Pancreas (tissue), 10 donors: Measurements from ENCODE around the gene HSD11B1L. TPM values are rescaled to one million over a fixed set of nuclear protein-coding genes. Genes with fewer than 3 reads are reported as not detected.

Source experiments
- ATAC-seq, 4 donors: fragments of 200-7000 bp; cut with Tn5 transposase; one replicate each; pipeline versions ENCODE4 v1.8.0 to v1.9.1; 2020; ENCODE audit warnings: mild to moderate bottlenecking in 4 of 4, moderate library complexity in 4 of 4
- DNase-seq, 6 donors: peaks; one replicate each; pipeline ENCODE4 v3.0.0-alpha.2; 2020
- FAIRE-seq: peaks from 2 replicates; lab custom pipeline; 2012; peaks lifted over from hg19 to GRCh38; lab: Jason Lieb, UNC
- H3K27ac ChIP-seq, 4 donors: fragments of 200-600 bp; sonication (generic); 1 replicate in 3 of 4; 2 replicates in 1 of 4; pipeline versions ENCODE4 v1.5.0 to v1.8.0; 2020
- H3K27me3 ChIP-seq, 4 donors: fragments of 200-600 bp; one replicate each; pipeline ENCODE4 v1.8.0; 2021
- H3K36me3 ChIP-seq, 3 donors: fragments of 200-600 bp; sonication (generic) in 1 of 3; one replicate each; pipeline versions ENCODE4 v1.5.0 to v1.8.0; 2020 to 2021
- H3K4me1 ChIP-seq, 3 donors: fragments of 200-600 bp; one replicate each; pipeline ENCODE4 v1.8.0; 2021
- H3K4me3 ChIP-seq, 4 donors: fragments of 200-600 bp; sonication (generic) in 2 of 4; one replicate each; pipeline versions ENCODE4 v1.5.0 to v1.8.0; 2020 to 2021
- H3K9me3 ChIP-seq, 4 donors: fragments of 200-600 bp; one replicate each; pipeline ENCODE4 v1.8.0; 2021
- WGBS, 2 donors: extraction: QIAGEN DNeasy Blood & Tissue Kit; methylation state at CpG; one replicate each; pipeline ENCODE4 v1.1.7; 2013; 5-methylcytosine and 5-hydroxymethylcytosine counted together
- intact Hi-C, 3 donors: fragments of 100-400 bp; cut with DNase I; formaldehyde crosslinking; loops; one replicate each; pipeline versions ENCODE4 v1.11.1 to v1.14.2; 2022
- polyA plus RNA-seq, 2 donors: library from polyadenylated mRNA; stranded (reverse); fragments of 200-250 nt; gene quantifications; one replicate each; pipeline ENCODE4 v1.2.3, GENCODE V29; 2013
- total RNA-seq, 6 donors: library from RNA; stranded (reverse); fragmentation: NEBNext Ultra II Directional in 4 of 6; extraction: Animal tissue kit (Norgen Biotek cat#: 25700) in 4 of 6; gene quantifications; one replicate each; pipeline versions ENCODE4 v1.2.1 to v1.2.4, GENCODE V29; 2021 to 2023
- TF ChIP-seq, protein P1 (sequence below), 4 donors: fragments of 200-600 bp; sonication (generic) in 3 of 4; IDR thresholded peaks; one replicate each; pipeline versions ENCODE4 v1.5.0 to v1.8.0; 2021; ENCODE audit warnings: antibody characterized with exemption in 4 of 4
- donor health status: healthy with polysubstance abuse.
- donor health status: DM: no; HTN: no; CAD: no; lungs with moderate emphysema.
- donor health status: DM: no; HTN: no; CAD: no.
- donor health status: control.
- donor health status: control.
- donor health status: Bipolar disorder and iron deficiency.
- donor health status: DM: yes; HTN: yes; CAD: no.
- donor health status: DM: no; HTN: no; CAD: no.
- donor health status: DM: no; HTN: no; CAD: no.
- donor health status: DM: yes; HTN: yes; CAD: no.

Gene HSD11B1L
- total and polyA plus RNA-seq, 8 donors = 2.1 to 16.9 (median 3.9) TPM

DNA sequence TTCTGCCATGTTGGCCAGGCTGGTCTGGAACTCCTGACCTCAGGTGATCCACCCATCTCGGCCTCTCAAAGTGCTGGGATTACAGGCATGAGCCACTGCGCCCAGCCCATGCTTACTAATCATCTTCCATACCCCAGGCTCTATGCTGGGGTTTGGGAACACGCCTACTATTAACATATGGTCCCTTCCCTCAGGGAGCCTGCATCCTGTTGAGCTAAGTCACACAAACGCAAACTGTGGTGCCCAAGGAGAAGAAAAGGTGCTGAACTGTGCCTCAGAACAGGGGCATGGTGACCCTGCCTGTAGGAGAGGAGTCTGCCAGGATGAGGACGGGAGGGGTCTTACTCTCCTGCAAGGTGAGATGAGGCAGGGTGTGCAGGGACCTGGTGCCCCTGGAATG lies 6.1 kb upstream of the HSD11B1L start:
- 82 to 89% methylated on average over 5 of the region's 5 CpGs for WGBS, 2 donors
- Histone ChIP-seq H3K4me1 (no peaks in the 10 kb centered on the region), H3K27ac (no peak overlapping the region), H3K4me3 (no peak overlapping the region), H3K27me3 (no peaks in the 10 kb centered on the region), H3K9me3 (no peaks in the 10 kb centered on the region), H3K36me3 (peaks cover 0 to 2% (median 0%) of the 10 kb centered on the region in 3 donors)
- ATAC-seq (no peak), FAIRE-seq (no peak), DNase-seq (no peak)
- intact Hi-C loops = no loop called here
- TF ChIP-seq, protein P1, sequence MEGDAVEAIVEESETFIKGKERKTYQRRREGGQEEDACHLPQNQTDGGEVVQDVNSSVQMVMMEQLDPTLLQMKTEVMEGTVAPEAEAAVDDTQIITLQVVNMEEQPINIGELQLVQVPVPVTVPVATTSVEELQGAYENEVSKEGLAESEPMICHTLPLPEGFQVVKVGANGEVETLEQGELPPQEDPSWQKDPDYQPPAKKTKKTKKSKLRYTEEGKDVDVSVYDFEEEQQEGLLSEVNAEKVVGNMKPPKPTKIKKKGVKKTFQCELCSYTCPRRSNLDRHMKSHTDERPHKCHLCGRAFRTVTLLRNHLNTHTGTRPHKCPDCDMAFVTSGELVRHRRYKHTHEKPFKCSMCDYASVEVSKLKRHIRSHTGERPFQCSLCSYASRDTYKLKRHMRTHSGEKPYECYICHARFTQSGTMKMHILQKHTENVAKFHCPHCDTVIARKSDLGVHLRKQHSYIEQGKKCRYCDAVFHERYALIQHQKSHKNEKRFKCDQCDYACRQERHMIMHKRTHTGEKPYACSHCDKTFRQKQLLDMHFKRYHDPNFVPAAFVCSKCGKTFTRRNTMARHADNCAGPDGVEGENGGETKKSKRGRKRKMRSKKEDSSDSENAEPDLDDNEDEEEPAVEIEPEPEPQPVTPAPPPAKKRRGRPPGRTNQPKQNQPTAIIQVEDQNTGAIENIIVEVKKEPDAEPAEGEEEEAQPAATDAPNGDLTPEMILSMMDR (IDR thresholded peaks at IDR 0.05) = no peak

DNA sequence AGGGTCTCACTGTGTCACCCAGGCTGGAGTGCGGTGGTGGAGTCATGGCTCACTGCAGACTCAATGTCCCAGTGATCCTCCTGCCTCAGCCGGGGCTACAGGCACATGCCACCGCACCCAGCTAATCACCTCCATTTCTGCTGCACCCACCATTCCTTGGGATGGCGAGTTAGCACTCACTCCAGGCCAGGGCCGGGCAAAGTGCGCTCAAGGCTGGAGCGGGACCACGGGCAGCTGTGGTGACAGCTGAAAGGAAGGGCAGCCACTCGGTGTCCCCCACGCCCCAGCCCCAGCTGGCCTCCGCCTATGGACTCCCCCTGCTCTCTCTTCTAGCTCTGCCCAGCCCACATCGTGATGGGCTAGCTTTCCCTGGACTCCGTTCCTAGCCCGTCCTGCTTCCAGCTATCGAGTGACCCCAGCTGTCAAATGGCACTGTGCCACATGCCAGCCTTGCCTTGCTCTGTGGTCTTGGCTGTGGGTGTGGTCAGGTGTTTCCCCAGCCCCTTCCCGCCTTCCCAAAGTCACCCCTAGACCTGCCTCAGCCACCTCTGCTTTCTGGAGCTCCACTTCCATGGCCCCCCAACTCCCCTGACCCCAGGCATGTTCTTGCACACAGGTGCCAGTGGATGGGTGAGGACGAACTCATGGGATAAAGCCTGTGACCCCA lies 4.6 kb upstream of the HSD11B1L start:
- Histone ChIP-seq H3K27ac (no peak overlapping the region), H3K4me3 (no peak overlapping the region), H3K4me1 (no peaks in the 10 kb centered on the region), H3K36me3 (no peaks in the 10 kb centered on the region), H3K27me3 (no peaks in the 10 kb centered on the region), H3K9me3 (no peaks in the 10 kb centered on the region)
- ATAC-seq (no peak), DNase-seq (peak in 1 of 6 donors; percentile 51), FAIRE-seq (no peak)
- 50 to 53% methylated on average over 17 of the region's 17 CpGs for WGBS, 2 donors
- TF ChIP-seq, protein P1 (IDR thresholded peaks at IDR 0.05) = no peak
- intact Hi-C loops = no loop called here

- FAIRE-seq (no peak), ATAC-seq (no peak), DNase-seq (no peak)
- intact Hi-C loops = no loop called here
- Histone ChIP-seq H3K36me3 (no peaks in the 10 kb centered on the region), H3K4me1 (no peaks in the 10 kb centered on the region), H3K27ac (no peak overlapping the region), H3K4me3 (no peak overlapping the region), H3K9me3 (no peaks in the 10 kb centered on the region), H3K27me3 (no peaks in the 10 kb centered on the region)
- WGBS, 2 donors = 66 to 69% methylated on average over 13 of the region's 13 CpGs
- TF ChIP-seq, protein P1 (IDR thresholded peaks at IDR 0.05) = no peak
Measured at GRCh38 chr19:5676772-5677105, 4.1 kb upstream of the HSD11B1L start.

GRCh38 chr19:5677136-5677535 lies 3.7 kb upstream of the HSD11B1L start:
- no peak for ATAC-seq
- FAIRE-seq = no peak
- DNase-seq = peak in 1 of 6 donors; percentile 75
- 85 to 94% methylated on average over 10 of the region's 10 CpGs for WGBS, 2 donors
- Histone ChIP-seq H3K4me1 (no peaks in the 10 kb centered on the region), H3K27me3 (no peaks in the 10 kb centered on the region), H3K4me3 (no peak overlapping the region), H3K36me3 (no peaks in the 10 kb centered on the region), H3K9me3 (no peaks in the 10 kb centered on the region), H3K27ac (no peak overlapping the region)
- TF ChIP-seq, protein P1 (IDR thresholded peaks at IDR 0.05) = no peak
- intact Hi-C loops = no loop called here

GRCh38 chr19:5677580-5677979 lies 3.2 kb upstream of the HSD11B1L start:
- FAIRE-seq (no peak), ATAC-seq (no peak), DNase-seq (peak in 1 of 6 donors; percentile 72)
- TF ChIP-seq, protein P1 (IDR thresholded peaks at IDR 0.05) = no peak
- Histone ChIP-seq H3K36me3 (no peaks in the 10 kb centered on the region), H3K9me3 (no peaks in the 10 kb centered on the region), H3K4me3 (no peak overlapping the region), H3K27ac (no peak overlapping the region), H3K27me3 (no peaks in the 10 kb centered on the region), H3K4me1 (no peaks in the 10 kb centered on the region)
- WGBS, 2 donors = 85 to 87% methylated on average over 9 of the region's 9 CpGs
- intact Hi-C loops = no loop called here
